ENCODE results near the gene LRMDA. TPM values are rescaled to one million over a fixed set of nuclear protein-coding genes. Genes with fewer than 3 reads are reported as not detected.

LRMDA gene
- total and polyA plus RNA-seq, 2 of the 13 experiments (the other 11 are each of a cell fraction or from before 2014, with no cell fraction given), result 13.4 to 22.0 TPM

DNA sequence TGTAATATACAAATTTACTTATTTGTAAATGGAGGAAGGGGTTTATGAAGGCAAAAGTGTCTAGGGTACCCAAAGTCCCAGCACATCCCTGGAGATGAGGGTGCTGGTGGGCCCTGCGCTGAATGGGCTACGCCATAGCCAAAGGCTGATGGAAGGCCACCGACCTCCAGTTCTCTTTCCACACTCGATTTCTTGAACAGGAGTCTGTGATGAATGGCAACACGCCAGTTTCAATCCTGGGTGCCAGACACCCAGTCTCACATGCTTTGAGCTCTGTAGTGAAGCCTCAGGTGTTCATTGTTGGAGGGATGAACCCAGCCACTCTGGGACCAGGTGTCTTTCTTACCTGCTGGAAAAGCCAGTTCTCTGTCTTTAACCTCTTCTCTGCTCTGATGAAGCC lies 752 bp downstream of the LRMDA start:
- in situ Hi-C loops (cut with HindIII; ENCODE audit: extremely low pct_ligation_motif_present, low pct_unique_long_range_greater_than_20kb), result loop anchor here (5.0 kb wide), 1 partner anchor 65 kb away; no protein-coding TSS in a partner anchor
- Histone ChIP-seq H3K4me2 (ENCODE audit: low read depth, low read length) (peak overlapping the region; percentile 97), H3K27me3 (ENCODE audit: control insufficient read depth in 1 of 2, insufficient read depth in 2 of 2, low read length in 2 of 2) (no peaks in the 10 kb centered on the region), H3K4me3 (replicated peaks in 1 of 3; ENCODE audit: insufficient read depth in 1 of 3, low read depth in 2 of 3, low read length in 3 of 3) (peak overlapping the region; percentile 77 to 95 (median 79)), H3K9me3 (ENCODE audit: low read length) (no peaks in the 10 kb centered on the region), H2AFZ (ENCODE audit: low read length) (no peak overlapping the region), H3K79me2 (ENCODE audit: insufficient read depth, low read length) (peaks cover 21% of the 10 kb centered on the region), H4K20me1 (ENCODE audit: insufficient read depth, low read length) (no peaks in the 10 kb centered on the region), H3K9ac (ENCODE audit: insufficient read depth, low read depth, low read length) (peak overlapping the region; percentile 91), H3K4me1 (ENCODE audit: insufficient read depth, low read length) (peaks cover 87% of the 10 kb centered on the region), H3K27ac (ENCODE audit: extremely low read length, insufficient read depth, low read length) (peak overlapping the region; percentile 92), H3K36me3 (replicated peaks in 1 of 2; ENCODE audit: control insufficient read depth in 1 of 2, insufficient read depth in 2 of 2, low read length in 2 of 2) (no peaks in the 10 kb centered on the region)
- intact Hi-C loops (cut with micrococcal nuclease; ENCODE audit: unreplicated experiment), result loop anchor here (5.0 to 10.0 kb wide), 2 partner anchors 65 to 93 kb away; no protein-coding TSS in a partner anchor
- FAIRE-seq, result no peak
- peak; percentile 13 for ATAC-seq
- 14% methylated on average over 4 of the region's 5 CpGs for WGBS (ENCODE audit: low lambda C conversion rate)
- POLR2A ChIA-PET, result interaction anchor here (0.7 to 12.3 kb wide), 12 partner anchors 9 to 619 kb away, joined by 3 to 219 read pairs (median 4); partner anchors contain the start of gene ZNF503
- peak; percentile 43 for DNase-seq (ENCODE audit: low spot score)
- CTCF ChIA-PET (ENCODE audit: low intra/inter-chr PET ratio, low total read pairs), result no interaction called here
- BruUV-seq (replicated peaks), result no TSS peak
- no peak for TF ChIP-seq HNF1A (IDR thresholded peaks at IDR 0.05; ENCODE audit: low read depth)
- no peak for TF ChIP-seq HNF1A (CRISPR knock-in tag; IDR thresholded peaks at IDR 0.05; ENCODE audit: borderline replicate concordance)
- peak; percentile 22 for TF ChIP-seq ZEB1 (IDR thresholded peaks at IDR 0.05; ENCODE audit: insufficient replicate concordance, low read depth)
- TF ChIP-seq, protein P1, sequence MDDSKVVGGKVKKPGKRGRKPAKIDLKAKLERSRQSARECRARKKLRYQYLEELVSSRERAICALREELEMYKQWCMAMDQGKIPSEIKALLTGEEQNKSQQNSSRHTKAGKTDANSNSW (CRISPR knock-in tag; IDR thresholded peaks at IDR 0.05; ENCODE audit: borderline replicate concordance), result no peak
- TF ChIP-seq CCDC6 (CRISPR knock-in tag; IDR thresholded peaks at IDR 0.05), result 0 out of 2 replicates have a peak, but pooled peaks have one; percentile 1
- 0 out of 2 replicates have a peak, but pooled peaks have one; percentile 35 for TF ChIP-seq DMAP1 (CRISPR knock-in tag; IDR thresholded peaks at IDR 0.05)
- no peak for TF ChIP-seq CEBPB (IDR thresholded peaks at IDR 0.05; ENCODE audit: borderline replicate concordance, low read depth, low read length)
- no peak for TF ChIP-seq ZNF44 (CRISPR knock-in tag; IDR thresholded peaks at IDR 0.05)
- no peak; the same call in 1 of the 2 replicates for TF ChIP-seq ZFP90 (CRISPR knock-in tag; IDR thresholded peaks at IDR 0.05; ENCODE audit: borderline replicate concordance)
- TF ChIP-seq FOXK2 (IDR thresholded peaks at IDR 0.05), result no peak
- TF ChIP-seq PHF5A (CRISPR knock-in tag; IDR thresholded peaks at IDR 0.05; ENCODE audit: low read depth, unreplicated experiment), result peak; percentile 8
- TF ChIP-seq, protein P2, sequence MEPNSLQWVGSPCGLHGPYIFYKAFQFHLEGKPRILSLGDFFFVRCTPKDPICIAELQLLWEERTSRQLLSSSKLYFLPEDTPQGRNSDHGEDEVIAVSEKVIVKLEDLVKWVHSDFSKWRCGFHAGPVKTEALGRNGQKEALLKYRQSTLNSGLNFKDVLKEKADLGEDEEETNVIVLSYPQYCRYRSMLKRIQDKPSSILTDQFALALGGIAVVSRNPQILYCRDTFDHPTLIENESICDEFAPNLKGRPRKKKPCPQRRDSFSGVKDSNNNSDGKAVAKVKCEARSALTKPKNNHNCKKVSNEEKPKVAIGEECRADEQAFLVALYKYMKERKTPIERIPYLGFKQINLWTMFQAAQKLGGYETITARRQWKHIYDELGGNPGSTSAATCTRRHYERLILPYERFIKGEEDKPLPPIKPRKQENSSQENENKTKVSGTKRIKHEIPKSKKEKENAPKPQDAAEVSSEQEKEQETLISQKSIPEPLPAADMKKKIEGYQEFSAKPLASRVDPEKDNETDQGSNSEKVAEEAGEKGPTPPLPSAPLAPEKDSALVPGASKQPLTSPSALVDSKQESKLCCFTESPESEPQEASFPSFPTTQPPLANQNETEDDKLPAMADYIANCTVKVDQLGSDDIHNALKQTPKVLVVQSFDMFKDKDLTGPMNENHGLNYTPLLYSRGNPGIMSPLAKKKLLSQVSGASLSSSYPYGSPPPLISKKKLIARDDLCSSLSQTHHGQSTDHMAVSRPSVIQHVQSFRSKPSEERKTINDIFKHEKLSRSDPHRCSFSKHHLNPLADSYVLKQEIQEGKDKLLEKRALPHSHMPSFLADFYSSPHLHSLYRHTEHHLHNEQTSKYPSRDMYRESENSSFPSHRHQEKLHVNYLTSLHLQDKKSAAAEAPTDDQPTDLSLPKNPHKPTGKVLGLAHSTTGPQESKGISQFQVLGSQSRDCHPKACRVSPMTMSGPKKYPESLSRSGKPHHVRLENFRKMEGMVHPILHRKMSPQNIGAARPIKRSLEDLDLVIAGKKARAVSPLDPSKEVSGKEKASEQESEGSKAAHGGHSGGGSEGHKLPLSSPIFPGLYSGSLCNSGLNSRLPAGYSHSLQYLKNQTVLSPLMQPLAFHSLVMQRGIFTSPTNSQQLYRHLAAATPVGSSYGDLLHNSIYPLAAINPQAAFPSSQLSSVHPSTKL (CRISPR knock-in tag; IDR thresholded peaks at IDR 0.05), result no peak
- no peak for TF ChIP-seq ZNF577 (CRISPR knock-in tag; IDR thresholded peaks at IDR 0.05; ENCODE audit: borderline replicate concordance, low read depth)
- no peak for TF ChIP-seq ZBTB21 (CRISPR knock-in tag; IDR thresholded peaks at IDR 0.05)
- TF ChIP-seq MAFG (CRISPR knock-in tag; IDR thresholded peaks at IDR 0.05), result no peak
- TF ChIP-seq GABPB1 (CRISPR knock-in tag; IDR thresholded peaks at IDR 0.05), result no peak

Data from HepG2 (cell line).